Brain microvascular endothelial cell (primary cell): Measurements from ENCODE around the gene TCERG1L.

Source experiments
- DNase-seq: peaks from one replicate; pipeline ENCODE4 v3.0.0-alpha.2; 2020
- H3K27ac ChIP-seq: fragments of 250-450 bp; sonication (Bioruptor Pico); 2 replicates; pipeline ENCODE4 v1.5.1; 2020; ENCODE audit warnings: mild to moderate bottlenecking, moderate library complexity
- H3K27me3 ChIP-seq: fragments of 250-450 bp; sonication (Bioruptor Pico); replicated peaks from 2 replicates; pipeline ENCODE4 v1.5.1; 2020; ENCODE audit warnings: mild to moderate bottlenecking
- H3K36me3 ChIP-seq: fragments of 250-450 bp; sonication (Bioruptor Pico); replicated peaks from 2 replicates; pipeline ENCODE4 v1.5.1; 2020; ENCODE audit warnings: mild to moderate bottlenecking
- H3K4me3 ChIP-seq: 2 replicates; pipeline ENCODE4 v1.5.1; 2011; ENCODE audit warnings: low read depth, mild to moderate bottlenecking, control low read depth, low read length, moderate library complexity
- CTCF ChIP-seq: IDR thresholded peaks from 2 replicates; pipeline ENCODE4 v1.5.1; 2011; ENCODE audit warnings: low read depth, mild to moderate bottlenecking, moderate library complexity, low read length, control low read depth, inconsistent platforms; ENCODE audit errors: missing control alignments
- in situ Hi-C: cut with HindIII; loops from 2 replicates; pipeline ENCODE4 v1.10.0; 2017; ENCODE audit warnings: low sequenced_read_pairs, low pct_ligation_motif_present

The TCERG1L gene

GRCh38 chr10:131269776-131270460 lies 41.6 kb downstream of the TCERG1L start:
- Histone ChIP-seq H3K27me3 (no peaks in the 10 kb centered on the region), H3K36me3 (no peaks in the 10 kb centered on the region), H3K4me3 (no peak overlapping the region), H3K27ac (no peak overlapping the region)
- DNase-seq: no peak
- no peak for TF ChIP-seq CTCF
- in situ Hi-C loops: no loop called here

GRCh38 chr10:131267814-131268095 lies 43.8 kb downstream of the TCERG1L start:
- H3K36me3 ChIP-seq: no peaks in the 10 kb centered on the region
- TF ChIP-seq CTCF: no peak
- in situ Hi-C loops: no loop called here
- no peak overlapping the region for H3K4me3 ChIP-seq
- DNase-seq: no peak
- no peak overlapping the region for H3K27ac ChIP-seq
- H3K27me3 ChIP-seq: no peaks in the 10 kb centered on the region

- no peaks in the 10 kb centered on the region for H3K27me3 ChIP-seq
- in situ Hi-C loops: no loop called here
These were observed 44.3 kb downstream of the TCERG1L start for GRCh38 chr10:131266936-131267813.

GRCh38 chr10:131264110-131264788 lies 47.3 kb downstream of the TCERG1L start:
- TF ChIP-seq CTCF: no peak
- Histone ChIP-seq H3K27ac (no peak overlapping the region), H3K27me3 (no peaks in the 10 kb centered on the region), H3K4me3 (no peak overlapping the region), H3K36me3 (no peaks in the 10 kb centered on the region)
- DNase-seq: no peak
- in situ Hi-C loops: no loop called here

More at GRCh38 chr10:131266936-131267813, 44.3 kb downstream of the TCERG1L start:
- DNase-seq: no peak
- H3K4me3 ChIP-seq: no peak overlapping the region
- no peak for TF ChIP-seq CTCF
- H3K27ac ChIP-seq: no peak overlapping the region
- no peaks in the 10 kb centered on the region for H3K36me3 ChIP-seq

- DNase-seq: no peak
- no peaks in the 10 kb centered on the region for H3K27me3 ChIP-seq
- H3K4me3 ChIP-seq: no peak overlapping the region
- H3K27ac ChIP-seq: no peak overlapping the region
- no peaks in the 10 kb centered on the region for H3K36me3 ChIP-seq
- no peak for TF ChIP-seq CTCF
- in situ Hi-C loops: no loop called here
These were observed 49.5 kb downstream of the TCERG1L start for GRCh38 chr10:131261890-131262475.
